SU-DHL-6 (cell line): ENCODE measurements around the gene PTPRQ.

Source experiments
- H2AFZ ChIP-seq: fragments of 200-600 bp; sonication (generic); 2 replicates; pipeline ENCODE4 v1.6.1; 2014; ENCODE audit warnings: low read depth, mild to moderate bottlenecking, moderate library complexity, mixed read lengths, antibody characterized with exemption, low read length; ENCODE audit not compliant: severe bottlenecking
- H3F3A ChIP-seq: fragments of 200-600 bp; shearing (Covaris generic); 2 replicates; pipeline ENCODE4 v1.6.0; 2016; ENCODE audit warnings: antibody characterized with exemption, mild to moderate bottlenecking; ENCODE audit not compliant: insufficient read depth
- H3K27ac ChIP-seq: fragments of 200-600 bp; sonication (generic); 2 replicates; pipeline ENCODE4 v1.5.1; 2016; ENCODE audit warnings: low read depth, mild to moderate bottlenecking, low read length, moderate library complexity, mixed read lengths
- H3K27me3 ChIP-seq: fragments of 200-600 bp; sonication (generic), shearing (Covaris generic); 2 replicates; pipeline ENCODE4 v1.6.0; 2014; ENCODE audit warnings: mild to moderate bottlenecking, low read length
- H3K36me3 ChIP-seq: fragments of 200-600 bp; sonication (generic); 2 replicates; pipeline ENCODE4 v1.6.1; 2014; ENCODE audit warnings: mild to moderate bottlenecking, low read length, mixed read lengths
- H3K4me2 ChIP-seq: fragments of 300-600, 200-600 bp; shearing (Covaris generic), sonication (generic); 2 replicates; pipeline ENCODE4 v1.6.0; 2014; ENCODE audit warnings: low read length, low read depth, mild to moderate bottlenecking; ENCODE audit not compliant: poor library complexity, severe bottlenecking
- H3K4me3 ChIP-seq: fragments of 200-600 bp; sonication (generic); 2 replicates; pipeline ENCODE4 v1.5.1; 2014; ENCODE audit warnings: antibody characterized with exemption, low read length, mild to moderate bottlenecking, mixed read lengths; ENCODE audit not compliant: insufficient read depth, poor library complexity, severe bottlenecking
- H3K79me2 ChIP-seq: fragments of 200-600 bp; sonication (generic); 2 replicates; pipeline ENCODE4 v1.6.1; 2014; ENCODE audit warnings: mild to moderate bottlenecking, low read length, moderate library complexity; ENCODE audit not compliant: insufficient read depth
- H3K9ac ChIP-seq: fragments of 200-600 bp; sonication (generic); 2 replicates; pipeline ENCODE4 v1.7.0; 2014; ENCODE audit warnings: mild to moderate bottlenecking, low read length
- H3K9me2 ChIP-seq: fragments of 200-600 bp; sonication (generic); replicated peaks from 2 replicates; pipeline ENCODE4 v1.6.1; 2014; ENCODE audit warnings: low read length; ENCODE audit not compliant: insufficient read depth
- H3K9me3 ChIP-seq: fragments of 200-600 bp; sonication (generic); 2 replicates; pipeline ENCODE4 v1.6.1; 2014; ENCODE audit warnings: low read length, mixed read lengths; ENCODE audit not compliant: insufficient read depth
- H4K20me1 ChIP-seq: fragments of 200-600 bp; sonication (generic); 2 replicates; pipeline ENCODE4 v1.6.1; 2014; ENCODE audit warnings: low read depth, mild to moderate bottlenecking, antibody characterized with exemption, low read length, moderate library complexity, mixed read lengths
- EZH2phosphoT487 ChIP-seq: fragments of 200-600 bp; sonication (generic), shearing (Covaris generic); conservative IDR thresholded peaks from 2 replicates; pipeline ENCODE4 v1.6.1; 2018; ENCODE audit warnings: mild to moderate bottlenecking, antibody characterized with exemption, low read length, moderate library complexity, mixed read lengths
- TF ChIP-seq, protein P1 (sequence below): fragments of 200-600 bp; sonication (generic); IDR thresholded peaks from one replicate; pipeline ENCODE4 v1.5.1; 2017; ENCODE audit warnings: antibody characterized with exemption, mild to moderate bottlenecking, low read length, moderate library complexity; ENCODE audit not compliant: insufficient read depth, poor library complexity, severe bottlenecking

PTPRQ gene

DNA sequence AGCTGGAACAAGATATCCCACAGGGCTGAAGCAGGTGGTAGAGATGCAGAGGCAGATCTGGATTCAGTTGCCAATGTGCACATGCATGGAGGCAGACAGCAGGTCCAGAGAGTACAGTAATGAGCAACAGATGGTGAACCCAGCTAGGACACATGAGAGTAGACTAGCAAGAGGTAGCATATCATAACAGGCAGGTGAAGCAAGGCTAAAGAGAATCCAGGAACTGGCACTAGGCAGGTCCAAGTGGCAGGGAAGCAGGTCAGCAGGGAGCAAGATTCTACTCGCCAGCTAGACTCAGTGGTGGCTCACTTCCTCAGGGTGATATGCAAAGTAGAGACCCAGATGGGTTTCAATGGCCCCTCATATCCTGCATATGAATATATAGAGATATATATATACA lies 248.1 kb downstream of the PTPRQ start:
- H3F3A ChIP-seq = no peaks in the 10 kb centered on the region
- no peaks in the 10 kb centered on the region for H3K27me3 ChIP-seq

DNA sequence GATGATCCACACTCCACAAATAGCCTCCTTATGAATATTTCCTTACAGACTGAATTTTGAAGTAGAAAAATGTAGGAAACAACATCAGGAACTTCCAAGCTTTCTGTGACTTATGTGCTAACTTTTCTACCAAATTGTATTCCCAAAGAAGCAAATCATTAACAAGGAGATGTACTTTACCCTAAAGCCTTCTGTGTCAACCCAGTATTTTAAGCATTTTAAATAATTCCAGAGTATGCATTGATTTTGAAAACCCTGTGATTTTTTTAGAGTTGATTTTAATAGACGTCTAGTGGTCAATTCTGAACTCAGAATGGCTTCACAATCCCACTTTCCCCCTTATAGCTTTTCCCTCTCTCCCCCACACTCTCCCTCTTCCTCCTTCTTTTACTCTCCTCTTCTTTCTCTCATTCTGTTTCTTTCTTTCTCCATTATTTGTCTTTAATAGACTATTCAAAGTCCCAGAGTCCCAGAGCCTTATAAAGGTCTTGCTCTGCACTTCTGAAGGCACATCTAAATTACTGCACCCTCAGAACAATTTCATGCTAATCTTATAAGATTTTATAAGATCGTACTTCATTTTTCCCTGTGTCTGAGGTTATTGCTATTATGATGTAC lies 253.3 kb downstream of the PTPRQ start:
- Histone ChIP-seq H3K9ac (no peak overlapping the region), H3K4me3 (no peak overlapping the region), H3K4me2 (no peak overlapping the region), H3K9me2 (no peaks in the 10 kb centered on the region), H3F3A (no peaks in the 10 kb centered on the region), H3K27ac (no peak overlapping the region), H3K36me3 (no peaks in the 10 kb centered on the region), H4K20me1 (no peaks in the 10 kb centered on the region), H3K27me3 (no peaks in the 10 kb centered on the region), H3K9me3 (no peaks in the 10 kb centered on the region), H2AFZ (no peak overlapping the region), H3K79me2 (no peaks in the 10 kb centered on the region)
- TF ChIP-seq, protein P1, sequence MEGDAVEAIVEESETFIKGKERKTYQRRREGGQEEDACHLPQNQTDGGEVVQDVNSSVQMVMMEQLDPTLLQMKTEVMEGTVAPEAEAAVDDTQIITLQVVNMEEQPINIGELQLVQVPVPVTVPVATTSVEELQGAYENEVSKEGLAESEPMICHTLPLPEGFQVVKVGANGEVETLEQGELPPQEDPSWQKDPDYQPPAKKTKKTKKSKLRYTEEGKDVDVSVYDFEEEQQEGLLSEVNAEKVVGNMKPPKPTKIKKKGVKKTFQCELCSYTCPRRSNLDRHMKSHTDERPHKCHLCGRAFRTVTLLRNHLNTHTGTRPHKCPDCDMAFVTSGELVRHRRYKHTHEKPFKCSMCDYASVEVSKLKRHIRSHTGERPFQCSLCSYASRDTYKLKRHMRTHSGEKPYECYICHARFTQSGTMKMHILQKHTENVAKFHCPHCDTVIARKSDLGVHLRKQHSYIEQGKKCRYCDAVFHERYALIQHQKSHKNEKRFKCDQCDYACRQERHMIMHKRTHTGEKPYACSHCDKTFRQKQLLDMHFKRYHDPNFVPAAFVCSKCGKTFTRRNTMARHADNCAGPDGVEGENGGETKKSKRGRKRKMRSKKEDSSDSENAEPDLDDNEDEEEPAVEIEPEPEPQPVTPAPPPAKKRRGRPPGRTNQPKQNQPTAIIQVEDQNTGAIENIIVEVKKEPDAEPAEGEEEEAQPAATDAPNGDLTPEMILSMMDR = no peak
- TF ChIP-seq EZH2phosphoT487 = no peak

More for the DNA sequence above, 248.1 kb downstream of the PTPRQ start:
- no peaks in the 10 kb centered on the region for H3K79me2 ChIP-seq
- H3K4me3 ChIP-seq = no peak overlapping the region
- H3K36me3 ChIP-seq = no peaks in the 10 kb centered on the region
- H2AFZ ChIP-seq = no peak overlapping the region
- no peak overlapping the region for H3K9ac ChIP-seq
- no peak overlapping the region for H3K27ac ChIP-seq
- peaks cover 3% of the 10 kb centered on the region; the same call in 1 of the 2 replicates for H3K9me2 ChIP-seq
- H3K9me3 ChIP-seq = no peaks in the 10 kb centered on the region
- TF ChIP-seq, protein P1 = no peak
- no peak for TF ChIP-seq EZH2phosphoT487
- H4K20me1 ChIP-seq = no peaks in the 10 kb centered on the region
- H3K4me2 ChIP-seq = no peak overlapping the region

DNA sequence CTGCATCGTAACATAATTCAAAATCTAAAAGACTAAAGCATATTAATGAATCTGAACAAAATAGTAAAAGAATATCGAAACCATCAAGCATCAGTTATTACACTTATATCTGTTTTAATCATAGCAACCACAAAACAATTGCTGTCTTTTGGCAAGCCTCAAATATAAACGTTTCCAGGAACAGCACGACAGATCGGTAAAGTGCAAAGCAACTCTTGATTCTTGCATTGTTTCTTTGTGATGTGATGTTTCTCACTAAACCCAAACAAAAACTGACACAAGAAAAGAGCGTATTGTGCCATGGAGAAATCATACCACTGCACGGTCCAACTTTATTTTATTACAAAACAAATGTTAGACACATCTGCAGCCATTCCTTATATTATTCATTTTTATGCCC lies 254.2 kb downstream of the PTPRQ start:
- Histone ChIP-seq H3K79me2 (no peaks in the 10 kb centered on the region), H3K27ac (no peak overlapping the region), H3K9me2 (no peaks in the 10 kb centered on the region), H3K9ac (no peak overlapping the region), H3K4me3 (no peak overlapping the region), H2AFZ (no peak overlapping the region), H4K20me1 (no peaks in the 10 kb centered on the region), H3K4me2 (no peak overlapping the region), H3K9me3 (no peaks in the 10 kb centered on the region), H3K27me3 (no peaks in the 10 kb centered on the region), H3F3A (no peaks in the 10 kb centered on the region), H3K36me3 (no peaks in the 10 kb centered on the region)
- TF ChIP-seq EZH2phosphoT487 = no peak
- TF ChIP-seq, protein P1 = no peak
